GM19035 (cell line): Measurements from ENCODE around the gene LPCAT1.

ENCODE experiments used
- ATAC-seq: cut with Tn5 transposase; IDR thresholded peaks from one replicate; pipeline ENCODE4 v1.9.1; 2021; ENCODE audit not compliant: unreplicated experiment

The LPCAT1 gene

GRCh38 chr5:1446602-1447343 is 77.0 kb downstream of the LPCAT1 start:
- no peak for ATAC-seq

GRCh38 chr5:1445689-1446601 is 77.8 kb downstream of the LPCAT1 start:
- ATAC-seq: no peak

- ATAC-seq: no peak
Observed at GRCh38 chr5:1445313-1445688, 78.5 kb downstream of the LPCAT1 start, which contains the start of gene SLC6A3. Gene SLC6A3, minus strand, starts transcription at chr5:1445440. Its CDS starts 2,243 bp downstream, at chr5:1443197.

- no peak for ATAC-seq
Observed at GRCh38 chr5:1444361-1445189, 79.2 kb downstream of the LPCAT1 start.

GRCh38 chr5:1443991-1444360 is 79.8 kb downstream of the LPCAT1 start:
- ATAC-seq: no peak

- no peak for ATAC-seq
Observed at GRCh38 chr5:1443171-1443570, 80.6 kb downstream of the LPCAT1 start.

- ATAC-seq: no peak
Observed at GRCh38 chr5:1442222-1443145, 81.3 kb downstream of the LPCAT1 start.

- no peak for ATAC-seq
Observed at GRCh38 chr5:1441166-1441865, 82.4 kb downstream of the LPCAT1 start.

- no peak for ATAC-seq
Observed at GRCh38 chr5:1440098-1440493, 83.7 kb downstream of the LPCAT1 start.

GRCh38 chr5:1439388-1440097 is 84.2 kb downstream of the LPCAT1 start:
- no peak for ATAC-seq

- ATAC-seq: no peak
Observed at GRCh38 chr5:1438871-1439270, 84.9 kb downstream of the LPCAT1 start.

- ATAC-seq: no peak
Observed at GRCh38 chr5:1437876-1438559, 85.7 kb downstream of the LPCAT1 start.

- no peak for ATAC-seq
Observed at GRCh38 chr5:1437226-1437829, 86.4 kb downstream of the LPCAT1 start.

- ATAC-seq: no peak
Observed at GRCh38 chr5:1436681-1437080, 87.1 kb downstream of the LPCAT1 start.

- no peak for ATAC-seq
Observed at GRCh38 chr5:1436036-1436435, 87.7 kb downstream of the LPCAT1 start.

- ATAC-seq: no peak
Observed at GRCh38 chr5:1435369-1435768, 88.4 kb downstream of the LPCAT1 start.

- no peak for ATAC-seq
Observed at GRCh38 chr5:1432296-1432695, 91.5 kb downstream of the LPCAT1 start.

- ATAC-seq: no peak
Observed at GRCh38 chr5:1431896-1432295, 91.9 kb downstream of the LPCAT1 start.
